Measurements from ENCODE around the gene VNN1.
"Not testable (repeated sequence)": the region's sequence is repeated elsewhere in the genome, so short reads cannot be mapped to it uniquely, and the experiment has no call there.

The VNN1 gene

GRCh38 chr6:132643547-132643946 lies 70.3 kb downstream of the VNN1 start:
- no peak for DNase-seq (ENCODE audit: low read depth)
- no peak overlapping the region for H3K4me3 ChIP-seq (ENCODE audit: low read length)
- TF ChIP-seq, protein P1, sequence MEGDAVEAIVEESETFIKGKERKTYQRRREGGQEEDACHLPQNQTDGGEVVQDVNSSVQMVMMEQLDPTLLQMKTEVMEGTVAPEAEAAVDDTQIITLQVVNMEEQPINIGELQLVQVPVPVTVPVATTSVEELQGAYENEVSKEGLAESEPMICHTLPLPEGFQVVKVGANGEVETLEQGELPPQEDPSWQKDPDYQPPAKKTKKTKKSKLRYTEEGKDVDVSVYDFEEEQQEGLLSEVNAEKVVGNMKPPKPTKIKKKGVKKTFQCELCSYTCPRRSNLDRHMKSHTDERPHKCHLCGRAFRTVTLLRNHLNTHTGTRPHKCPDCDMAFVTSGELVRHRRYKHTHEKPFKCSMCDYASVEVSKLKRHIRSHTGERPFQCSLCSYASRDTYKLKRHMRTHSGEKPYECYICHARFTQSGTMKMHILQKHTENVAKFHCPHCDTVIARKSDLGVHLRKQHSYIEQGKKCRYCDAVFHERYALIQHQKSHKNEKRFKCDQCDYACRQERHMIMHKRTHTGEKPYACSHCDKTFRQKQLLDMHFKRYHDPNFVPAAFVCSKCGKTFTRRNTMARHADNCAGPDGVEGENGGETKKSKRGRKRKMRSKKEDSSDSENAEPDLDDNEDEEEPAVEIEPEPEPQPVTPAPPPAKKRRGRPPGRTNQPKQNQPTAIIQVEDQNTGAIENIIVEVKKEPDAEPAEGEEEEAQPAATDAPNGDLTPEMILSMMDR (conservative IDR thresholded peaks at IDR 0.05; ENCODE audit: low read length) = no peak

GRCh38 chr6:132637135-132637534 lies 76.7 kb downstream of the VNN1 start:
- H3K4me3 ChIP-seq (ENCODE audit: low read length); DNase-seq (ENCODE audit: low read depth): not testable (repeated sequence)

GRCh38 chr6:132635906-132636305 lies 77.9 kb downstream of the VNN1 start:
- DNase-seq (ENCODE audit: low read depth); H3K4me3 ChIP-seq (ENCODE audit: low read length): not testable (repeated sequence)

DNA sequence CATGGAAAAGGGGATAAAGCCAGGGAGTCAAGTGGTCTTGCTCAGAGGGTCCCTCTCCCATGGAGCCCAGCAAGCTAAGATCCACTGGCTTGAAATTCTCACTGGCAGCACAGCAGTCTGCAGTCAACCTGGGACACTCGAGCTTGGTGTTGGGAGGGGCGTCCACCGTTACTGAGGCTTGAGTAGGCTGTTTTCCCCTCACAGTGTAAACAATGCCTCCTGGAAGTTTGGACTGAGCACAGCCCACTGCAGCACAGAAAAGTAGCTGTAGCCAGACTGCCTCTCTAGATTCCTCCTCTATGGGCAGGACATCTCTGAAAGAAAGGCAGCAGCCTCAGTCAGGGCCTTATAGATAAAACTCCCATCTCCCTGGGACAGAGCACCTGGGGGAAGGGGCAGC lies 78.6 kb downstream of the VNN1 start:
- DNase-seq (ENCODE audit: low read depth) = not testable (repeated sequence)

GRCh38 chr6:132634796-132635195 lies 79.1 kb downstream of the VNN1 start:
- TF ChIP-seq, protein P1 (conservative IDR thresholded peaks at IDR 0.05; ENCODE audit: low read length) = no peak
- no peak for DNase-seq (ENCODE audit: low read depth)
- H3K4me3 ChIP-seq (ENCODE audit: low read length) = no peak overlapping the region

More for the DNA sequence above, 78.6 kb downstream of the VNN1 start:
- H3K4me3 ChIP-seq (ENCODE audit: low read length) = not testable (repeated sequence)

DNA sequence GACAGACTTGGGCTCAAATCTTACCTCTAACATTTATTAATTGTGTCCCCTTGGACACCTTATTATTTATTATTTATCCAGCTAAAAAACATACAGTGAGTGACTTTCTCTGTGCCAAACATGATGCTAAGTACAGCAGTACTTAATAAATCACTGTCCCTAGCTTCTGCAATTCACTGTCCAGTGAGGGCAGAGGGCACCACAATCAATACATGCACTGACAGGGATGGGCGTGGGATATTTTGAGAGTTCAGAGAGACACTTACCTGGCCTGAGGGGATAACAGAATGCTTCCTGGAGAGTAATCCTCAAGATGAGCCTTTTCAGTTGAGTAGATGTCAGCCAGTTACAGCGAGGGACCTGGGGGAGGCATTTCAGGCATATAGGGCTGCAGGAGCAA lies 80.5 kb downstream of the VNN1 start:
- TF ChIP-seq, protein P1 (conservative IDR thresholded peaks at IDR 0.05; ENCODE audit: low read length) = no peak
- no peak for DNase-seq (ENCODE audit: low read depth)
- H3K4me3 ChIP-seq (ENCODE audit: low read length) = no peak overlapping the region

All from AG10803 (cell line).